Measurements from ENCODE around the gene TMEM169.

Gene TMEM169

GRCh38 chr2:216103213-216103612, 21.5 kb downstream of the TMEM169 start:
- H3K14ac ChIP-seq (ENCODE audit: low read length in 2 of 2) = no peak overlapping the region
- H3K23ac ChIP-seq (ENCODE audit: low read length in 2 of 2) = no peak overlapping the region
- no peak overlapping the region for H3K4me3 ChIP-seq (ENCODE audit: insufficient read depth in 1 of 2, low read depth in 1 of 2, low read length in 2 of 2)
- H2BK120ac ChIP-seq (ENCODE audit: low read depth, low read length) = no peak overlapping the region
- no peaks in the 10 kb centered on the region for H3K9me3 ChIP-seq (ENCODE audit: control insufficient read depth, low read length)
- H4K91ac ChIP-seq (ENCODE audit: low read length) = no peak overlapping the region
- no peak overlapping the region for H2AK5ac ChIP-seq (ENCODE audit: low read length, severe bottlenecking)
- no peak overlapping the region for H3K4me2 ChIP-seq (ENCODE audit: low read length, poor library complexity, severe bottlenecking)
- no peak for DNase-seq
- no peak overlapping the region for H3K27ac ChIP-seq (ENCODE audit: low read length, poor library complexity, severe bottlenecking)
- H2BK15ac ChIP-seq (ENCODE audit: low read depth, poor library complexity, severe bottlenecking) = no peak overlapping the region
- H3K79me1 ChIP-seq (replicated peaks; ENCODE audit: low read length, poor library complexity, severe bottlenecking) = no peaks in the 10 kb centered on the region
- H3K4me1 ChIP-seq (ENCODE audit: control insufficient read depth, insufficient read depth, low read depth, low read length) = peaks cover under 1% of the 10 kb centered on the region
- H2AFZ ChIP-seq (ENCODE audit: low read depth, low read length) = no peak overlapping the region
- peaks cover 0 to 3% of the 10 kb centered on the region in 2 experiments for H3K36me3 ChIP-seq (ENCODE audit: control insufficient read depth in 1 of 2, insufficient read depth in 2 of 2, low read depth in 1 of 2, low read length in 2 of 2)
- 75% methylated on average over 1 of the region's 1 CpG for WGBS
- H4K8ac ChIP-seq (ENCODE audit: low read length) = no peak overlapping the region
- H3K4ac ChIP-seq (ENCODE audit: low read depth in 1 of 2, low read length in 2 of 2) = no peak overlapping the region
- H3K27me3 ChIP-seq (ENCODE audit: control insufficient read depth in 1 of 2, insufficient read depth in 1 of 2, low read length in 2 of 2) = peaks cover 0 to 3% of the 10 kb centered on the region in 2 experiments
- no peak overlapping the region for H3K9ac ChIP-seq (ENCODE audit: low read length)
- H3K18ac ChIP-seq (ENCODE audit: low read depth in 1 of 2, low read length in 2 of 2) = no peak overlapping the region
- H2BK12ac ChIP-seq (ENCODE audit: low read length in 2 of 2) = no peak overlapping the region
- no peak overlapping the region for H2BK5ac ChIP-seq (ENCODE audit: low read depth, low read length, poor library complexity, severe bottlenecking)

- H3K27ac ChIP-seq (ENCODE audit: low read length, poor library complexity, severe bottlenecking) = no peak overlapping the region
- H2BK120ac ChIP-seq (ENCODE audit: low read depth, low read length) = no peak overlapping the region
- no peak overlapping the region for H3K4me2 ChIP-seq (ENCODE audit: low read length, poor library complexity, severe bottlenecking)
- no peak overlapping the region for H3K4me3 ChIP-seq (ENCODE audit: insufficient read depth in 1 of 2, low read depth in 1 of 2, low read length in 2 of 2)
- H4K8ac ChIP-seq (ENCODE audit: low read length) = no peak overlapping the region
- no peaks in the 10 kb centered on the region for H3K79me1 ChIP-seq (replicated peaks; ENCODE audit: low read length, poor library complexity, severe bottlenecking)
- H3K27me3 ChIP-seq (ENCODE audit: control insufficient read depth in 1 of 2, insufficient read depth in 1 of 2, low read length in 2 of 2) = peaks cover 0 to 3% of the 10 kb centered on the region in 2 experiments
- WGBS = no CpG with 5 or more reads among the region's 3 CpGs
- peaks cover 4% of the 10 kb centered on the region for H3K4me1 ChIP-seq (ENCODE audit: control insufficient read depth, insufficient read depth, low read depth, low read length)
- H3K9ac ChIP-seq (ENCODE audit: low read length) = no peak overlapping the region
- no peak overlapping the region for H2BK12ac ChIP-seq (ENCODE audit: low read length in 2 of 2)
- H3K14ac ChIP-seq (ENCODE audit: low read length in 2 of 2) = no peak overlapping the region
- no peak overlapping the region for H2AK5ac ChIP-seq (ENCODE audit: low read length, severe bottlenecking)
- H2BK15ac ChIP-seq (ENCODE audit: low read depth, poor library complexity, severe bottlenecking) = no peak overlapping the region
- H4K91ac ChIP-seq (ENCODE audit: low read length) = no peak overlapping the region
- peaks cover 0 to 3% of the 10 kb centered on the region in 2 experiments for H3K36me3 ChIP-seq (ENCODE audit: control insufficient read depth in 1 of 2, insufficient read depth in 2 of 2, low read depth in 1 of 2, low read length in 2 of 2)
- no peak overlapping the region for H3K23ac ChIP-seq (ENCODE audit: low read length in 2 of 2)
- no peaks in the 10 kb centered on the region for H3K9me3 ChIP-seq (ENCODE audit: control insufficient read depth, low read length)
- no peak overlapping the region for H3K18ac ChIP-seq (ENCODE audit: low read depth in 1 of 2, low read length in 2 of 2)
- no peak overlapping the region for H2BK5ac ChIP-seq (ENCODE audit: low read depth, low read length, poor library complexity, severe bottlenecking)
- DNase-seq = no peak
- no peak overlapping the region for H2AFZ ChIP-seq (ENCODE audit: low read depth, low read length)
- no peak overlapping the region for H3K4ac ChIP-seq (ENCODE audit: low read depth in 1 of 2, low read length in 2 of 2)
These were observed 23.0 kb downstream of the TMEM169 start for GRCh38 chr2:216104691-216105090.

GRCh38 chr2:216107320-216107719, 25.6 kb downstream of the TMEM169 start:
- Histone ChIP-seq H4K91ac (ENCODE audit: low read length) (no peak overlapping the region), H3K23ac (ENCODE audit: low read length in 2 of 2) (no peak overlapping the region), H3K4me3 (ENCODE audit: insufficient read depth in 1 of 2, low read depth in 1 of 2, low read length in 2 of 2) (peak overlapping the region in 1 of 2 experiments; percentile 35), H2AFZ (ENCODE audit: low read depth, low read length) (no peak overlapping the region), H3K4me1 (ENCODE audit: control insufficient read depth, insufficient read depth, low read depth, low read length) (peaks cover 4% of the 10 kb centered on the region), H3K27ac (ENCODE audit: low read length, poor library complexity, severe bottlenecking) (no peak overlapping the region), H2BK15ac (ENCODE audit: low read depth, poor library complexity, severe bottlenecking) (no peak overlapping the region), H2BK120ac (ENCODE audit: low read depth, low read length) (no peak overlapping the region), H3K14ac (ENCODE audit: low read length in 2 of 2) (no peak overlapping the region), H3K4me2 (ENCODE audit: low read length, poor library complexity, severe bottlenecking) (peak overlapping the region; percentile 43), H3K36me3 (ENCODE audit: control insufficient read depth in 1 of 2, insufficient read depth in 2 of 2, low read depth in 1 of 2, low read length in 2 of 2) (peaks cover 0 to 20% of the 10 kb centered on the region in 2 experiments), H3K9ac (ENCODE audit: low read length) (peak overlapping the region; percentile 98), H2BK12ac (ENCODE audit: low read length in 2 of 2) (no peak overlapping the region), H2BK5ac (ENCODE audit: low read depth, low read length, poor library complexity, severe bottlenecking) (no peak overlapping the region), H3K27me3 (ENCODE audit: control insufficient read depth in 1 of 2, insufficient read depth in 1 of 2, low read length in 2 of 2) (peaks cover 0 to 3% of the 10 kb centered on the region in 2 experiments), H3K79me1 (replicated peaks; ENCODE audit: low read length, poor library complexity, severe bottlenecking) (no peaks in the 10 kb centered on the region), H2AK5ac (ENCODE audit: low read length, severe bottlenecking) (no peak overlapping the region), H3K4ac (ENCODE audit: low read depth in 1 of 2, low read length in 2 of 2) (peak overlapping the region in 1 of 2 experiments; percentile 17), H3K9me3 (ENCODE audit: control insufficient read depth, low read length) (no peaks in the 10 kb centered on the region), H4K8ac (ENCODE audit: low read length) (peak overlapping the region; percentile 29), H3K18ac (ENCODE audit: low read depth in 1 of 2, low read length in 2 of 2) (no peak overlapping the region)
- DNase-seq = no peak
- 83% methylated on average over 8 of the region's 8 CpGs for WGBS

- H3K4me2 ChIP-seq (ENCODE audit: low read length, poor library complexity, severe bottlenecking) = peak overlapping the region; percentile 43
- H2AK5ac ChIP-seq (ENCODE audit: low read length, severe bottlenecking) = no peak overlapping the region
- peaks cover 4% of the 10 kb centered on the region for H3K4me1 ChIP-seq (ENCODE audit: control insufficient read depth, insufficient read depth, low read depth, low read length)
- H3K9me3 ChIP-seq (ENCODE audit: control insufficient read depth, low read length) = no peaks in the 10 kb centered on the region
- peak overlapping the region in 1 of 2 experiments; percentile 17 for H3K4ac ChIP-seq (ENCODE audit: low read depth in 1 of 2, low read length in 2 of 2)
- no peak overlapping the region for H2BK15ac ChIP-seq (ENCODE audit: low read depth, poor library complexity, severe bottlenecking)
- H3K14ac ChIP-seq (ENCODE audit: low read length in 2 of 2) = no peak overlapping the region
- no peak overlapping the region for H2BK12ac ChIP-seq (ENCODE audit: low read length in 2 of 2)
- no peak overlapping the region for H3K27ac ChIP-seq (ENCODE audit: low read length, poor library complexity, severe bottlenecking)
- peak overlapping the region; percentile 6 for H2AFZ ChIP-seq (ENCODE audit: low read depth, low read length)
- 31% methylated on average over 6 of the region's 13 CpGs for WGBS
- no peak overlapping the region for H3K23ac ChIP-seq (ENCODE audit: low read length in 2 of 2)
- no peak overlapping the region for H4K91ac ChIP-seq (ENCODE audit: low read length)
- H3K79me1 ChIP-seq (replicated peaks; ENCODE audit: low read length, poor library complexity, severe bottlenecking) = no peaks in the 10 kb centered on the region
- H4K8ac ChIP-seq (ENCODE audit: low read length) = peak overlapping the region; percentile 29
- H3K18ac ChIP-seq (ENCODE audit: low read depth in 1 of 2, low read length in 2 of 2) = no peak overlapping the region
- H3K27me3 ChIP-seq (ENCODE audit: control insufficient read depth in 1 of 2, insufficient read depth in 1 of 2, low read length in 2 of 2) = peaks cover 0 to 3% of the 10 kb centered on the region in 2 experiments
- H3K4me3 ChIP-seq (ENCODE audit: insufficient read depth in 1 of 2, low read depth in 1 of 2, low read length in 2 of 2) = peak overlapping the region in 1 of 2 experiments; percentile 35
- peak overlapping the region; percentile 98 for H3K9ac ChIP-seq (ENCODE audit: low read length)
- peak; percentile 16 for DNase-seq
- H3K36me3 ChIP-seq (ENCODE audit: control insufficient read depth in 1 of 2, insufficient read depth in 2 of 2, low read depth in 1 of 2, low read length in 2 of 2) = peaks cover 0 to 24% of the 10 kb centered on the region in 2 experiments
- no peak overlapping the region for H2BK5ac ChIP-seq (ENCODE audit: low read depth, low read length, poor library complexity, severe bottlenecking)
- no peak overlapping the region for H2BK120ac ChIP-seq (ENCODE audit: low read depth, low read length)
These were observed 26.0 kb downstream of the TMEM169 start for GRCh38 chr2:216107760-216108159.

Measured in mesenchymal stem cell (in vitro differentiated cells and primary cell).